Neuronal stem cell (in vitro differentiated cells): Measurements from ENCODE around the gene CABP7.

ENCODE experiments used
- DNase-seq: peaks from one replicate; pipeline ENCODE4 v3.0.0-alpha.2; 2013; ENCODE audit warnings: low spot score
- H2AFZ ChIP-seq: one replicate; pipeline ENCODE4 v1.6.1; 2013; ENCODE audit warnings: mild to moderate bottlenecking, low read length, inconsistent platforms
- H2AK5ac ChIP-seq: 2 replicates; pipeline ENCODE4 v1.6.1; 2013; ENCODE audit warnings: low read depth, mild to moderate bottlenecking, inconsistent platforms, low read length, moderate library complexity, mixed read lengths
- H2BK120ac ChIP-seq: 2 replicates; pipeline ENCODE4 v1.6.1; 2013; ENCODE audit warnings: low read depth, mild to moderate bottlenecking, inconsistent platforms, low read length, moderate library complexity, mixed read lengths
- H2BK12ac ChIP-seq: one replicate; pipeline ENCODE4 v1.6.1; 2013; ENCODE audit warnings: low read length, inconsistent platforms
- H2BK15ac ChIP-seq: 2 replicates; pipeline ENCODE4 v1.6.1; 2013; ENCODE audit warnings: mild to moderate bottlenecking, low read length, inconsistent platforms, mixed read lengths
- H2BK5ac ChIP-seq: one replicate; pipeline ENCODE4 v1.6.1; 2013; ENCODE audit warnings: inconsistent platforms, mild to moderate bottlenecking, low read length, moderate library complexity
- H3K14ac ChIP-seq: one replicate; pipeline ENCODE4 v1.6.1; 2013; ENCODE audit warnings: low read length, inconsistent platforms
- H3K18ac ChIP-seq: 2 replicates; pipeline ENCODE4 v1.6.1; 2013; ENCODE audit warnings: low read length, inconsistent platforms
- H3K23ac ChIP-seq: 2 replicates; pipeline ENCODE4 v1.6.1; 2013; ENCODE audit warnings: low read depth, mild to moderate bottlenecking, mixed read lengths, low read length, inconsistent platforms; ENCODE audit not compliant: poor library complexity
- H3K27ac ChIP-seq: replicated peaks from 3 replicates; pipeline ENCODE4 v1.5.1; 2013; ENCODE audit warnings: low read length, inconsistent platforms
- H3K27me3 ChIP-seq, 3 experiments: 2 replicates each; pipeline ENCODE4 v1.6.1; 2013; ENCODE audit warnings: low read length in 3 of 3, mild to moderate bottlenecking in 2 of 3, inconsistent platforms in 1 of 3, low read depth in 1 of 3, mixed read lengths in 1 of 3, moderate library complexity in 1 of 3; ENCODE audit not compliant: control insufficient read depth in 3 of 3, insufficient read depth in 3 of 3
- H3K36me3 ChIP-seq, 2 donors: replicated peaks in 1 of 2; 2 replicates each; pipeline ENCODE4 v1.6.1; 2013; ENCODE audit warnings: low read length in 2 of 2; ENCODE audit not compliant: control insufficient read depth in 2 of 2, insufficient read depth in 2 of 2
- H3K4ac ChIP-seq: 2 replicates; pipeline ENCODE4 v1.6.1; 2013; ENCODE audit warnings: inconsistent platforms, mild to moderate bottlenecking, low read length, moderate library complexity
- H3K4me1 ChIP-seq, 2 donors: 1 replicate in 1 of 2; 2 replicates in 1 of 2; pipeline ENCODE4 v1.6.1; 2013; ENCODE audit warnings: low read length in 2 of 2, low read depth in 1 of 2; ENCODE audit not compliant: control insufficient read depth in 2 of 2, insufficient read depth in 1 of 2
- H3K4me2 ChIP-seq: one replicate; pipeline ENCODE4 v1.6.1; 2013; ENCODE audit warnings: mild to moderate bottlenecking, low read length, inconsistent platforms; ENCODE audit not compliant: insufficient read depth, poor library complexity, severe bottlenecking
- H3K4me3 ChIP-seq, 2 donors: 2 replicates each; pipeline ENCODE4 v1.5.1; 2013; ENCODE audit warnings: low read length in 2 of 2, mild to moderate bottlenecking in 2 of 2, inconsistent platforms in 1 of 2, moderate library complexity in 1 of 2
- H3K79me1 ChIP-seq: one replicate; pipeline ENCODE4 v1.6.1; 2013; ENCODE audit warnings: low read depth, mild to moderate bottlenecking, inconsistent platforms, low read length, moderate library complexity
- H3K9ac ChIP-seq: one replicate; pipeline ENCODE4 v1.6.1; 2013; ENCODE audit warnings: mild to moderate bottlenecking, low read depth, low read length, inconsistent platforms; ENCODE audit not compliant: poor library complexity
- H3K9me3 ChIP-seq, 2 donors: replicated peaks in 1 of 2; 2 replicates each; pipeline versions ENCODE3 to v1.6.1; 2013; ENCODE audit warnings: low read length in 2 of 2, mild to moderate bottlenecking in 2 of 2, inconsistent platforms in 1 of 2, low read depth in 1 of 2, mixed read lengths in 1 of 2, moderate library complexity in 1 of 2; ENCODE audit not compliant: control insufficient read depth in 2 of 2, insufficient read depth in 1 of 2
- H4K8ac ChIP-seq: one replicate; pipeline ENCODE4 v1.6.1; 2013; ENCODE audit warnings: low read depth, mild to moderate bottlenecking, inconsistent platforms, low read length, moderate library complexity
- H4K91ac ChIP-seq: one replicate; pipeline ENCODE4 v1.6.1; 2013; ENCODE audit warnings: low read length, low read depth, mild to moderate bottlenecking, inconsistent platforms; ENCODE audit not compliant: poor library complexity
- WGBS, 2 donors: extraction: QIAGEN DNeasy Blood & Tissue Kit; methylation state at CpG; one replicate each; pipeline ENCODE4 v1.1.7; 2013; ENCODE audit warnings: missing lambda C conversion rate in 2 of 2, mixed read lengths in 1 of 2; ENCODE audit not compliant: insufficient read length in 2 of 2, insufficient replicate concordance in 1 of 2; ENCODE audit errors: extremely low coverage in 2 of 2; 5-methylcytosine and 5-hydroxymethylcytosine counted together

Gene CABP7

GRCh38 chr22:29726512-29727130 lies 6.8 kb downstream of the CABP7 start:
- no peak overlapping the region for H2BK12ac ChIP-seq
- H3K4me1 ChIP-seq = peaks cover 0 to 2% of the 10 kb centered on the region in 2 donors

GRCh38 chr22:29727131-29727523 lies 7.3 kb downstream of the CABP7 start:
- Histone ChIP-seq H2BK5ac (no peak overlapping the region), H3K9ac (no peak overlapping the region), H3K79me1 (peaks cover 3% of the 10 kb centered on the region), H3K9me3 (no peaks in the 10 kb centered on the region), H3K14ac (no peak overlapping the region), H3K23ac (no peak overlapping the region), H3K18ac (peak overlapping the region; percentile 66), H3K4ac (no peak overlapping the region), H3K4me3 (no peak overlapping the region), H2BK12ac (no peak overlapping the region), H3K27ac (no peak overlapping the region), H3K4me1 (peaks cover 0 to 2% of the 10 kb centered on the region in 2 donors), H4K8ac (no peak overlapping the region), H3K27me3 (peaks cover 0 to 37% (median 3%) of the 10 kb centered on the region in 3 experiments), H2AK5ac (peak overlapping the region; percentile 20), H4K91ac (no peak overlapping the region), H3K4me2 (no peak overlapping the region), H3K36me3 (no peaks in the 10 kb centered on the region), H2AFZ (peak overlapping the region; percentile 5), H2BK120ac (no peak overlapping the region), H2BK15ac (no peak overlapping the region)
- peak; percentile 39 for DNase-seq
- no CpG with 5 or more reads among the region's 17 CpGs for WGBS, 2 donors

More at GRCh38 chr22:29726512-29727130, 6.8 kb downstream of the CABP7 start:
- H3K79me1 ChIP-seq = peaks cover 3% of the 10 kb centered on the region
- H3K23ac ChIP-seq = peak overlapping the region; percentile 63
- H3K27ac ChIP-seq = no peak overlapping the region
- no peak overlapping the region for H4K91ac ChIP-seq
- no peak overlapping the region for H3K14ac ChIP-seq
- no peak overlapping the region for H3K9ac ChIP-seq
- no peak for DNase-seq
- H3K4ac ChIP-seq = peak overlapping the region; percentile 23
- H2BK15ac ChIP-seq = no peak overlapping the region
- H3K4me2 ChIP-seq = no peak overlapping the region
- no CpG with 5 or more reads among the region's 15 CpGs for WGBS, 2 donors
- no peak overlapping the region for H2BK120ac ChIP-seq
- no peaks in the 10 kb centered on the region for H3K9me3 ChIP-seq
- no peak overlapping the region for H3K4me3 ChIP-seq
- no peaks in the 10 kb centered on the region for H3K36me3 ChIP-seq
- no peak overlapping the region for H3K18ac ChIP-seq
- H4K8ac ChIP-seq = no peak overlapping the region
- peak overlapping the region; percentile 68 for H2AK5ac ChIP-seq
- H2AFZ ChIP-seq = peak overlapping the region; percentile 5
- peak overlapping the region; percentile 71 for H2BK5ac ChIP-seq
- H3K27me3 ChIP-seq = peaks cover 0 to 43% (median 5%) of the 10 kb centered on the region in 3 experiments

GRCh38 chr22:29729161-29729560 lies 9.4 kb downstream of the CABP7 start:
- peaks cover 0 to 17% (median 0%) of the 10 kb centered on the region in 3 experiments for H3K27me3 ChIP-seq
- H3K79me1 ChIP-seq = peaks cover 3% of the 10 kb centered on the region
- no peaks in the 10 kb centered on the region for H3K36me3 ChIP-seq
- no peak overlapping the region for H2BK120ac ChIP-seq
- no peaks in the 10 kb centered on the region for H3K9me3 ChIP-seq
- no peak overlapping the region for H3K9ac ChIP-seq
- no peak overlapping the region for H2AK5ac ChIP-seq
- no peak overlapping the region for H2BK5ac ChIP-seq
- H2AFZ ChIP-seq = no peak overlapping the region
- H3K23ac ChIP-seq = peak overlapping the region; percentile 20
- no peak overlapping the region for H4K91ac ChIP-seq
- no peak overlapping the region for H3K4me2 ChIP-seq
- H3K4me3 ChIP-seq = no peak overlapping the region
- no peak overlapping the region for H3K4ac ChIP-seq
- no peak overlapping the region for H3K14ac ChIP-seq
- no peak overlapping the region for H2BK12ac ChIP-seq
- no peak overlapping the region for H3K27ac ChIP-seq
- no CpG with 5 or more reads among the region's 20 CpGs for WGBS, 2 donors
- no peak for DNase-seq
- no peak overlapping the region for H3K18ac ChIP-seq
- no peak overlapping the region for H4K8ac ChIP-seq
- H3K4me1 ChIP-seq = peaks cover 0 to 2% of the 10 kb centered on the region in 2 donors
- H2BK15ac ChIP-seq = no peak overlapping the region

- Histone ChIP-seq H4K91ac (no peak overlapping the region), H3K36me3 (no peaks in the 10 kb centered on the region), H2AFZ (no peak overlapping the region), H3K27ac (no peak overlapping the region), H2BK120ac (no peak overlapping the region), H2AK5ac (peak overlapping the region; percentile 68), H3K18ac (no peak overlapping the region), H4K8ac (peak overlapping the region; percentile 93), H3K27me3 (no peaks in the 10 kb centered on the region), H2BK5ac (no peak overlapping the region), H3K14ac (no peak overlapping the region), H2BK12ac (no peak overlapping the region), H3K9me3 (no peaks in the 10 kb centered on the region), H3K4me2 (no peak overlapping the region), H3K4me3 (no peak overlapping the region), H2BK15ac (no peak overlapping the region), H3K4me1 (peaks cover 2 to 10% of the 10 kb centered on the region in 2 donors), H3K23ac (peak overlapping the region; percentile 3), H3K4ac (no peak overlapping the region), H3K9ac (no peak overlapping the region), H3K79me1 (no peaks in the 10 kb centered on the region)
- DNase-seq = no peak
- WGBS, 2 donors = no CpG with 5 or more reads among the region's 18 CpGs
Measured at GRCh38 chr22:29731058-29731850, 11.5 kb downstream of the CABP7 start.
